ENCODE measurements around the gene KATNAL1.

DNA sequence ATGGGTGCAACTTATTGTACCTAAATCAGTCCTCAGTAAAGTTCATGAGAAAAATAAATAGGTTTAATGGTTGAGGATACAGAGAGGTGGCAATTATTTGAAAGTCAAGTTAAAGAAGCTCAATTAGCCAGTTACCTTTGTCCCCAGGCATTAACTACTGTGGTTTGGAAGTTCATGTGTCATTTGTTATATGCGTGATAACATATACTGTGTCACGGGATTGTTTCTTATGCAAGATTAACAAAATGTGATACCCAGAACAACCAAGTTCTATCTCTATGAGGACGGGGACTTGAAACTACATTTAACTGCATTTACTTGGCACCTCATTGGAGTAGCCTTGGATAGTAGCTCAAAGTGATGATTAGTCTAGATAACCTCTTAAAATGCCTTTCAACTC is 13.9 kb upstream of the KATNAL1 start:
- no peak for TF ChIP-seq CHD2 (IDR thresholded peaks at IDR 0.05; ENCODE audit: low read length, partially characterized antibody)
- TF ChIP-seq, protein P1, sequence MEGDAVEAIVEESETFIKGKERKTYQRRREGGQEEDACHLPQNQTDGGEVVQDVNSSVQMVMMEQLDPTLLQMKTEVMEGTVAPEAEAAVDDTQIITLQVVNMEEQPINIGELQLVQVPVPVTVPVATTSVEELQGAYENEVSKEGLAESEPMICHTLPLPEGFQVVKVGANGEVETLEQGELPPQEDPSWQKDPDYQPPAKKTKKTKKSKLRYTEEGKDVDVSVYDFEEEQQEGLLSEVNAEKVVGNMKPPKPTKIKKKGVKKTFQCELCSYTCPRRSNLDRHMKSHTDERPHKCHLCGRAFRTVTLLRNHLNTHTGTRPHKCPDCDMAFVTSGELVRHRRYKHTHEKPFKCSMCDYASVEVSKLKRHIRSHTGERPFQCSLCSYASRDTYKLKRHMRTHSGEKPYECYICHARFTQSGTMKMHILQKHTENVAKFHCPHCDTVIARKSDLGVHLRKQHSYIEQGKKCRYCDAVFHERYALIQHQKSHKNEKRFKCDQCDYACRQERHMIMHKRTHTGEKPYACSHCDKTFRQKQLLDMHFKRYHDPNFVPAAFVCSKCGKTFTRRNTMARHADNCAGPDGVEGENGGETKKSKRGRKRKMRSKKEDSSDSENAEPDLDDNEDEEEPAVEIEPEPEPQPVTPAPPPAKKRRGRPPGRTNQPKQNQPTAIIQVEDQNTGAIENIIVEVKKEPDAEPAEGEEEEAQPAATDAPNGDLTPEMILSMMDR (IDR thresholded peaks at IDR 0.05), result no peak
- TF ChIP-seq YY1 (IDR thresholded peaks at IDR 0.05; ENCODE audit: low read depth), result no peak
